ENCODE results near the gene KIF3C.
"Not testable (repeated sequence)": the region's sequence is repeated elsewhere in the genome, so short reads cannot be mapped to it uniquely, and the experiment has no call there.

KIF3C gene

GRCh38 chr2:25982273-25982967, at the start of gene KIF3C:
KIF3C (minus strand) TSS chr2:25982497; CDS start chr2:25981917, 580 bp downstream.
- peak; percentile 66 for DNase-seq

DNA sequence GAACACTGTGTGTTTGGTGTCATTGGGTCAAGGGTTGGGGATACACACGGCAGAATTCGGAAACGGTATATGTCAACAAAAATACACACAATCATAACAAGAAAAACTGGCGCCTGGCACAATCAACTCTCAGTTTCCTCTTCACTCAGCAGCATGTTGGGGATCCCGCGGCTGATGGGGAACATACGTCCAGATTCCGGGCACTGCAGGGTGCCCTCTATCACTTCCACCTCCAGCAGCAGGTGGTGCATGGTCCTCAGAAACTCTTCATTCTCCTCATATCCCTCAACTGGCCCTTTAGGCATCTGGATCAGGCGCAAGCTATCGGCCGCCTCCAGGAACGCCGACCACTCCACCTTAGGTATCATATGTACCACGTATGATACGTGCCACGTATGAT, 45.8 kb upstream of the KIF3C start:
- not testable (repeated sequence) for DNase-seq

DNA sequence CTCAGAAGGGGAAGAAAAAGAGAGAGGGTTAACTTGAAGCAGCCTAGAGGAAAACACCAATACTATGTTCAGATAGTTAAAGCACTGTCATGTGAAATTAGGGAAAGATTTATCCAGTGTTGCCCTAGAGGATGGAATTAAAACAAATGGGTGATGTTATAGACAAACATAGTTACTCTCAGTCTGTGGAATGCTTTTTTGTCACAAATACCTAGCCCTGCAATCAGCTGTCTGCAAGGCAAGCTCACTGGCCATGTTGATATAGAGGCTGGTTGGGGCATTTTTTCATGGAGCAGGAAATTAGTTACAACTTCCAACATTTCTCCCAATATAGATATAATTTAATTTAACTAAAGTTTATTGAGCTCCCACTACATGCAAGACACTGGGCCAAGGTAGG, 43.2 kb upstream of the KIF3C start:
- DNase-seq = no peak

DNA sequence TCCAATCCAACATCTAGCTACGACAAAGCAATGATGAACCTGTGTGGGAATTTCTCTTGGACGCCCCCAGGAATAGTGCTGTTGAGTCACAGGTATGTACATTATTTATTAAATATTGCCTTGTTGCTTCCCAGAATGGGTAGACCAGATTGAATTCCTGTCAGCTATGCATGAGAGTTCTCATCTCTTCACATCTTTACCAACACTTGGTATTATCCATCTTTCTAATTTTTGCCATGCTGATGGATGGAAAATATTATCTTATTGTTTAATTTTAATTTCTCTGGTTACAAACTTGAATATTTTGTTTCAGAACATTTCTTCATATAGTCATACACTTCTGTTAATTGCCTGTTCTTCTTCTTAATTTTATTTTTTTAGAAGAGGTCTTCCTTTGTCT, 42.0 kb upstream of the KIF3C start:
- DNase-seq = no peak

DNA sequence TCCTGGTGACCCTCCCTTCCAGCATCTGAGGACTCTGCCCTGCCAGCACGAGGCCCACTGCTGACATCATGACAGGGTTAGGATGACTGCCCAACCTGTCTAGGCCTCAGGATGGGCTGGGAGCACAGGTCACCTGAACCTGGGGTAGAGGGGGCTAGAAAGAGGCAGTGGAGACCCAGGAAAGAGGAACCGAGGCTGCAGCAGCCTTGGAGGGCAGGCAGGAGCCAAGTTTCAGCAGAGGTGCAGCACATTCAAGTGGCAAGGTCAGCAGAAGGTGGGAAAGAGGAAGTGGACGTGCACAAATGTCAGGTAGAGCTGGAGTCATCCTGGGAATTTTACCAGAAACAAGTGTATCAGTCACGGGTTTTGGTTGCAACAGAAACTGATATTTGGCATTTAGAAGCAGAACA, 37.9 kb upstream of the KIF3C start:
- DNase-seq = no peak

GRCh38 chr2:26018184-26019055, 36.1 kb upstream of the KIF3C start:
- DNase-seq = no peak

GRCh38 chr2:26017464-26018183, 35.3 kb upstream of the KIF3C start:
- DNase-seq = no peak

- not testable (repeated sequence) for DNase-seq
Observed at GRCh38 chr2:26016706-26017045, 34.4 kb upstream of the KIF3C start.

DNA sequence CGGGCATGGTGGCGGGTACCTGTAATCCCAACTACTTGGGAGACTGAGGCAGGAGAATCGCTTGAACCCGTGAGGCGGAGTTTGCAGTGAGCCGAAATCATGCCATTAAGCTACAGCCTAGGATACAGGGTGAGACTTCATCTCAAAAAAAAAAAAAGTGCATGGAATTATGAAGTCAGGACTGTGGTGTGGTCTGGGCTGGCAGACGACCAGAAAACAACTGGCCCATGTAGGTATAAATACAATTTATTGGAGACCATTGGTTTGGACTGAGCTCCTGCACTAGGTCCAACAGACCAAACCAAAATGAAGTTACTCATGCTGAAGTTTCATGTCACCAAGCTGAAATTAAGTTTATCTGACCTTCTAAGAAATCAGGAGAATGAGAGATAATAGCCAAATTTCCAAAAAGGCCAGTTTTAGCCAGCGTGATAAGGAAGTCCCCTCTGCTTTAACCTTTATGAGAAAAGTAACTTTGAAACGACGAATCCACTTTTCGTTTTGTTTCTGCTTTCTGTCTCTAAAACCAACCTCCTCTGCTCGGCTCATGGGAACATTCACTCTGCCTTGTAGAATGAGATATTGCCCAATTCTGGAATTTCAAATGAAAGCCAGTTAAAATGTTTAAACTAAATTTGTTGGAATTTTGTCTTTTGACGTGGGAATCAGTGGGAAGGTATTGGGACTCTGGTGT, 33.9 kb upstream of the KIF3C start:
- DNase-seq = no peak

DNA sequence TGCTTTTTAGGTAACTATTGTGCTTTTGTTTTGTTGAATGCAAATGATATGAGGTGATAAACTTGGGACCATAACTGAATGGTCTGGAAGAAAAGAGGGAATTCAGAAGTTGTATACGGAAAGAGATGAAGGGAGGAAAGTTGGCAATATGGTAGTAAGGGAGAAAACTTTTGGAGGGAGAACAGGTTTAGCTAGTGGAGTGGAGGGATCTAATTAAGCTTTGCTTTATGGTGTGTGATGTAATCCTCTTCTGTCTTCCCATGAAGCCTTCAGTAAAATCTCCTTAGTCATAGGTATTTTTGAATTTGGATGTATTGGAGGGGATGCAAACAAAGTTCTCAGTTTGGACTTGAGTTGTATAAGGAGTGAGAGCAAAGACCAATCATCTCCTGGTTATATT, 31.4 kb upstream of the KIF3C start:
- no peak for DNase-seq

- no peak for DNase-seq
Observed at GRCh38 chr2:26011990-26012856, 29.9 kb upstream of the KIF3C start.

DNA sequence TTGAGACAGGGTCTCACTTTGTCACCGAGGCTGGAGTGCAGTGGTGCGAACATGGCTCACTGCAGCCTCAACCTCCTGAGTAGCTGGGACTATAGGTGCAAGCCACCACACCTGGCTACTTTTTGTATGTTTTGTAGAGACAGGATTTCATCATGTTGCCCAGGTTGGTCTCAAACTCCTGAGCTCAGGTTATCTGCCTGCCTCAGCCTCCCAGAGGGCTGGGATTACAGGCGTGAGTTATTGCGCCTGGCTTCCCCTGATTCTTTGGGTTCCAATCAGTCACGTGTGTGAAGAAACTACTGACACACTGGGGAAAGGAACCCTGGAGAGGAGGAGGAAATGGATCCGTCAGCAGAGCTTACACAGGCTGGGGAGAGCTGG, 29.3 kb upstream of the KIF3C start:
- DNase-seq = no peak

- DNase-seq = no peak
Observed at GRCh38 chr2:26010943-26011342, 28.6 kb upstream of the KIF3C start.

DNA sequence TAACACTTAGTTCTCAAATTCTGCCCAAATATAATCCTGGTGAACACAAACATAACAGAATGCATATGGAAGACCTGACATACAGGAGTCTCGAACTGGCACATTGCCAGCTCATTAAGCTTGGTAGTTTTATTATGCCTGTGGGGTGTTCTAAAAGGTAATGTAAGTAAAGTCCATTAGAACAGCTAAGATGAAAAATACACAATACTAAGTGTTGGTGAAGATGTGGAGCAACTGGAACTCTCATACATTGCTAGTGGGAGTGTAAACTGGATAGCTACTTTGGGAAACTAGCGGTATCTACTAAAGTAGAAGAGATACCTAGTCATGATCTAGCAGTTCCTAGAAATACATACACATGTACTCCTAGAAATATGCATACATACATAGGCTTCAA, 27.3 kb upstream of the KIF3C start:
- DNase-seq = no peak

DNA sequence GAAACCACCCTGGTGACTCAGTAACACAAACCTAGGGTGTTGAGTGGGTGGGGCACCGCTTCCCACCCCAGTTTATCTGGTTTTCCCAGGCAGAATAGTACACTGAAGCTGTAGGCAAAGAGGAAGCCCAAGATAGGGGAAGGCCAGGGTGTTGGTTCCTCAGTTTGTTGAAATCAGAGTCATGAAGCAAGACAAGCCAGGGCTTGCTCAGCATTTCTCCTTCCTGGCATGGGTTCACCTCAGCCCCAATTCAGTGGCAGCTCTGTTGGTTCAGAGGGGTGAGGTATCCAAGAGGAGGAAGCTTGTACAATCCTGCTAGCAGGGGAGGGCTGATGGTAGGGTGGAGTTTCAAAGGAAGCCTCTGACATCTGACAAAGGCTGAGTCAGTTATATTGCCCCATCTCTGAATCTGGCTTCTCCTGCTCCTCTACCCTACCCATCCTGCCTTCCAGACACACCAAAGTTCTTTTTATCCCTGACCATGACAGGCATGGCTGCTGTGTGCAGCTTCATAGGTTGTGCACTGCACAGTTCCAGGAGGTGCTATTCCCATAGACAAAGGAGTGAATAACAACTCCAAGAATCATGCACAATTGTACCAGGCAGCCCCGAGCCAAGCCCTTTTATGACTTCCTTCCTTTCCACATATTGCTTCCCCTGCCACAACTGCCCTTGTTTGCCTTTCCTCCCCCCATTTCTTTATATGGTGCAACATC, 26.7 kb upstream of the KIF3C start:
- no peak for DNase-seq

DNA sequence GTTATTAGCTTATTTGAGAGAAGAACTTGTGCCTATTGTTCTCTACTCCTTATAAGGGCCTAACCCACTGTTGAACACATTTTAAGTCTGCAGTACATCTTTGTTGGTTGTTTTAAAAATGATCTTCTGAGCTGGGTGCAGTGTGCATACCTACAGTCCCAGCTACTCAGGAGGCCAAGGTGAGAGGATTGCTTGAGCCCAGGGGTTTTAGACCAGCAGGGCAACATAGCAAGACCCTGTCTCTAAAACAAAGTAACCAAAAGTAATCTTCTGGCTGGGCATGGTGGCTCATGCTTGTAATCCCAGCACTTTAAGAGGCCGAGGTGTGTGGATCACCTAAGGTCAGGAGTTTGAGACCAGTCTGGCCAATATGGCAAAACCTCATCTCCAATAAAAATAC, 25.8 kb upstream of the KIF3C start:
- no peak for DNase-seq

DNA sequence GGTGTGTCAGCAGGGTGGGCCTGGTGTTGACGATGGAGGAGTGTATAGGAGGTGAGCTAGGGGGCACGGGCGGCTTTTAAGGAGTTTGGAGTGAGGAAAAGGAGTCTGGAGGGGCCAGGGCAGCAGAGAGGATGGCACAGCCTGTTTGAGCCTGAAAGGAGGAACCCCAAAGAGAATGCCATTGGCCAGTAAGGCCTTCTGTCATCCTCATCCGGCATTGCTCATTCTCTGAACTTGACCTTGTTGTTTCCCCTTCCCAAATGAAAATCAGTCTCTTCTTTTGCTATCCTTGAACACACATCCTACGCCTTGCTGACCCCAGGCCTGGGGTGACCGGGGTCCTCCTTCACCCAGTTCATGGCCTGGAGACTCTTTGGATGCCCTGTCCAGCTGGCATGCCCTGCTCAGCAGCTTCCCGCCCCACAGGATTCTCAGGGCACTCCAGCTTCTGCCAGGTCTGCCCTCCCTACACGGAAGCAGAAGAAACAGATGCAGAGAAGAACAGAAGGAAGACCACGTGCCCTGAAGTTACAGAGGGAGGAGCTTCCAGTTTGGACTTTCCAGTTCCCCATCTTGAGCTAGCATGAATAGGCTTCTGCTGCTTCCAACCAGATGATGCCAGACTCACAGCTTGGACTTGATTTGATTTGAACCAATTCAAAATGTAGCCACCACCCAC, 20.5 kb upstream of the KIF3C start:
- no peak for DNase-seq

GRCh38 chr2:26001743-26002351, 19.6 kb upstream of the KIF3C start:
- DNase-seq = no peak

- DNase-seq = no peak
Observed at GRCh38 chr2:26000561-26001082, 18.3 kb upstream of the KIF3C start.

DNA sequence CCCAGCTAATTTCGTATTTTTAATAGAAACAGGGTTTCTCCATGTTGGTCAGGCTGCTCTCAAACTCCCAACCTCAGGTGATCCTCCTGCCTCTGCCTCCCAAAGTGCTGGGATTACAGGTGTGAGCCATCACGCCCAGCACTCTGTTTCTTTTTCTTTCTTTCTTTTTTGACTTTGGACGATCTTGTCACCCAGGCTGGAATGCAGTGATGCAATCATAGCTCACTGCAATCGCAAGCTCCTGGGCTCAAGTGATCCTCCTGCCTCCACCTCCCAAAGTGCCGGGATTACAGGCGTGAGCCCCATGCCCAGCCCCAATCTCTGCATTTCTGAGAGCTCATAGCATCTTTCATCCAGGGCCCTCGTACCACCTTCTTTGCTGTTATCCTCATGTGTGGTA, 17.1 kb upstream of the KIF3C start:
- DNase-seq = not testable (repeated sequence)
